ENCODE data around the gene ATP9B. TPM values are rescaled to one million over a fixed set of nuclear protein-coding genes. Genes with fewer than 3 reads are reported as not detected.

ATP9B gene
- total and polyA plus RNA-seq, 2 donors from 2014 or later, result 10.0 to 48.2 TPM

DNA sequence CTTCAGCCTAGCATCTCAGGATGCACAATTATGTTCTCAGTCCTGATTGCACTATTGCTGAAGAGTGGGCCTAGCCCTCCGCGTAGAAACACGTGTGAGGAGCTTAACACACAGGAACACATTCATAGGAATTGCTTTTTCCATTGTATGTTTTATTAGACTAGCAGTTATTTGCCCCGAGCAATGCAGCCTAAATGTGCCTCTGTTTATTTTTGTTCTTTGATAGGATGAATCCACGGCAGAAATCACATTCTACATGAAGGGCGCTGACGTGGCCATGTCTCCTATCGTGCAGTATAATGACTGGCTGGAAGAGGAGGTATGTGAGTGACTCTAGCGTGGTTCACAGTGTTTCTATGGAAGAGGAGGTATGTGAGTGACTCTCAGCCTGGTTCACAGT lies 260.6 kb downstream of the ATP9B start:
- H3K9me3 ChIP-seq (ENCODE audit: control insufficient read depth in 2 of 3, insufficient read depth in 1 of 3, low read length in 3 of 3), result no peaks in the 10 kb centered on the region
- no peak overlapping the region for H3K27ac ChIP-seq (ENCODE audit: low read depth in 2 of 2, low read length in 2 of 2)
- FAIRE-seq, result no peak
- intact Hi-C loops (cut with DNase I), result no loop called here
- no peaks in the 10 kb centered on the region for H3K4me1 ChIP-seq (ENCODE audit: control insufficient read depth in 2 of 3, insufficient read depth in 2 of 3, low read depth in 1 of 3, low read length in 3 of 3)
- H3K27me3 ChIP-seq (ENCODE audit: control insufficient read depth, insufficient read depth, low read length), result no peaks in the 10 kb centered on the region
- no peak for DNase-seq
- H3K4me3 ChIP-seq (ENCODE audit: low read length in 3 of 3), result no peak overlapping the region
- H3K36me3 ChIP-seq (ENCODE audit: control insufficient read depth in 2 of 3, insufficient read depth in 3 of 3, low read length in 3 of 3), result peaks cover 0 to 21% (median 7%) of the 10 kb centered on the region in 3 donors
- H3K9ac ChIP-seq (ENCODE audit: low read length in 3 of 3), result no peak overlapping the region
- TF ChIP-seq, protein P1, sequence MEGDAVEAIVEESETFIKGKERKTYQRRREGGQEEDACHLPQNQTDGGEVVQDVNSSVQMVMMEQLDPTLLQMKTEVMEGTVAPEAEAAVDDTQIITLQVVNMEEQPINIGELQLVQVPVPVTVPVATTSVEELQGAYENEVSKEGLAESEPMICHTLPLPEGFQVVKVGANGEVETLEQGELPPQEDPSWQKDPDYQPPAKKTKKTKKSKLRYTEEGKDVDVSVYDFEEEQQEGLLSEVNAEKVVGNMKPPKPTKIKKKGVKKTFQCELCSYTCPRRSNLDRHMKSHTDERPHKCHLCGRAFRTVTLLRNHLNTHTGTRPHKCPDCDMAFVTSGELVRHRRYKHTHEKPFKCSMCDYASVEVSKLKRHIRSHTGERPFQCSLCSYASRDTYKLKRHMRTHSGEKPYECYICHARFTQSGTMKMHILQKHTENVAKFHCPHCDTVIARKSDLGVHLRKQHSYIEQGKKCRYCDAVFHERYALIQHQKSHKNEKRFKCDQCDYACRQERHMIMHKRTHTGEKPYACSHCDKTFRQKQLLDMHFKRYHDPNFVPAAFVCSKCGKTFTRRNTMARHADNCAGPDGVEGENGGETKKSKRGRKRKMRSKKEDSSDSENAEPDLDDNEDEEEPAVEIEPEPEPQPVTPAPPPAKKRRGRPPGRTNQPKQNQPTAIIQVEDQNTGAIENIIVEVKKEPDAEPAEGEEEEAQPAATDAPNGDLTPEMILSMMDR (IDR thresholded peaks at IDR 0.05; ENCODE audit: borderline replicate concordance, extremely low read depth, insufficient read depth), result no peak

DNA sequence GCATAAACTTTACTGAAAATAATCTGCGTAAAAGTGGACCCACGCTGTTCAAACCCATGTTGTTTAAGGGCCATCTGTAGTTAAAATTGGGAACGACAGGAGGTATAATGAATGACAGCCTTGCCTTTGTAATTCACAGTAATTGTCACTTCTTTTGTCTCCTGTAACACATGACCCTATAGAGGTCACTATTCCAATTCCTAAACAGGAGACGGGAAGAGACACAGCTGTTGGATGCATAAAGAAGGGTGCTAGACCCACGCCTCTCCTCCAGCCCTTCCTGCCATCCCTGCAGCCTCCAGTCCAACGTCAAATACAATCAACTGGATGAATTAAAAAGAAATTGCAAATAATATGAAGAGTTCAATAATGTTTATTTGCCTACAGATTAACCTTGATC lies 263.5 kb downstream of the ATP9B start:
- intact Hi-C loops (cut with DNase I), result no loop called here
- H3K36me3 ChIP-seq (ENCODE audit: control insufficient read depth in 2 of 3, insufficient read depth in 3 of 3, low read length in 3 of 3), result peaks cover 3 to 35% (median 5%) of the 10 kb centered on the region in 3 donors
- TF ChIP-seq, protein P1 (IDR thresholded peaks at IDR 0.05; ENCODE audit: borderline replicate concordance, extremely low read depth, insufficient read depth), result no peak
- no peak overlapping the region for H3K27ac ChIP-seq (ENCODE audit: low read depth in 2 of 2, low read length in 2 of 2)
- no peaks in the 10 kb centered on the region for H3K27me3 ChIP-seq (ENCODE audit: control insufficient read depth, insufficient read depth, low read length)
- no peaks in the 10 kb centered on the region for H3K9me3 ChIP-seq (ENCODE audit: control insufficient read depth in 2 of 3, insufficient read depth in 1 of 3, low read length in 3 of 3)
- H3K9ac ChIP-seq (ENCODE audit: low read length in 3 of 3), result no peak overlapping the region
- no peak for DNase-seq
- H3K4me3 ChIP-seq (ENCODE audit: low read length in 3 of 3), result no peak overlapping the region
- H3K4me1 ChIP-seq (ENCODE audit: control insufficient read depth in 2 of 3, insufficient read depth in 2 of 3, low read depth in 1 of 3, low read length in 3 of 3), result no peaks in the 10 kb centered on the region
- no peak for FAIRE-seq

DNA sequence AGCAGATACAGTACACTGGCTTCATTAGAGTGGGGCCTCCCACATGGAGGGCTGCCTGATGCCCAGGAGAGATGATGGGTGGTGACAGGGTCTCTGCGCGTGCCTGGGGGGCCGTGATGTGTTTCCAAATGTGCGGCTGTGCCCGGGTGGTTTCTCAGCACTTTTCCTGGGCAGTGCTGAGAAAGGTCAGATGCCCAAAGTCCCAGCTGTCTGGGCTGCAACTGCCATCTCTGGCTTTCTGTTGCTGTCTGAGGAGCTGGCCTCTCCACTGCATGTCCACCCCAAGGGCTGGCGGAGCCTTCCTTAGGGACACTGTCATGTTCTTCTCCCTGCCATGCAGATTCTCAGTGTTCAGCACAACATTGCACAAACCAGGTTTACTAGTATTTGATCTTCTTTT lies 263.9 kb downstream of the ATP9B start:
- Histone ChIP-seq H3K27me3 (ENCODE audit: control insufficient read depth, insufficient read depth, low read length) (no peaks in the 10 kb centered on the region), H3K36me3 (ENCODE audit: control insufficient read depth in 2 of 3, insufficient read depth in 3 of 3, low read length in 3 of 3) (peaks cover 5 to 38% (median 6%) of the 10 kb centered on the region in 3 donors), H3K4me1 (ENCODE audit: control insufficient read depth in 2 of 3, insufficient read depth in 2 of 3, low read depth in 1 of 3, low read length in 3 of 3) (no peaks in the 10 kb centered on the region), H3K4me3 (ENCODE audit: low read length in 3 of 3) (no peak overlapping the region), H3K9ac (ENCODE audit: low read length in 3 of 3) (no peak overlapping the region), H3K9me3 (ENCODE audit: control insufficient read depth in 2 of 3, insufficient read depth in 1 of 3, low read length in 3 of 3) (no peaks in the 10 kb centered on the region), H3K27ac (ENCODE audit: low read depth in 2 of 2, low read length in 2 of 2) (no peak overlapping the region)
- TF ChIP-seq, protein P1 (IDR thresholded peaks at IDR 0.05; ENCODE audit: borderline replicate concordance, extremely low read depth, insufficient read depth), result no peak
- intact Hi-C loops (cut with DNase I), result no loop called here
- DNase-seq (no peak), FAIRE-seq (no peak)
